ENCODE results near the gene PROCA1. TPM values are rescaled to one million over a fixed set of nuclear protein-coding genes. Genes with fewer than 3 reads are reported as not detected.
A peak's percentile ranks its signal among the peaks of the same experiment; 100 is the strongest.

The PROCA1 gene
- total and polyA plus RNA-seq, 2 of the 13 experiments (the other 11 are each of a cell fraction or from before 2014, with no cell fraction given), result 0.73 to 1.5 TPM

- TF ChIP-seq PCBP2 (optimal IDR thresholded peaks at IDR 0.05; ENCODE audit: low read depth, low read length, poor library complexity, severe bottlenecking) (peak; percentile 82), SP2 (CRISPR knock-in tag; IDR thresholded peaks at IDR 0.05) (0 out of 2 replicates have a peak, but pooled peaks have one; percentile 1), KMT2B (CRISPR knock-in tag; IDR thresholded peaks at IDR 0.05) (no peak), SATB2 (CRISPR knock-in tag; IDR thresholded peaks at IDR 0.05) (no peak), BORCS8-MEF2B (CRISPR knock-in tag; IDR thresholded peaks at IDR 0.05) (no peak), U2AF2 (IDR thresholded peaks at IDR 0.05; ENCODE audit: low read depth, low read length) (0 out of 2 replicates have a peak, but pooled peaks have one; percentile 48), KAT2B (IDR thresholded peaks at IDR 0.05; ENCODE audit: borderline replicate concordance, low read depth, low read length) (no peak), ZNF335 (CRISPR knock-in tag; IDR thresholded peaks at IDR 0.05) (no peak), ZNF746 (CRISPR knock-in tag; IDR thresholded peaks at IDR 0.05) (peak; percentile 68), CBX5 (CRISPR knock-in tag; IDR thresholded peaks at IDR 0.05; ENCODE audit: borderline replicate concordance) (peak; percentile 54; the same call in 1 of the 2 replicates), ZNF383 (CRISPR knock-in tag; IDR thresholded peaks at IDR 0.05; ENCODE audit: borderline replicate concordance) (no peak), HHEX (CRISPR knock-in tag; IDR thresholded peaks at IDR 0.05) (no peak), GATA4 (IDR thresholded peaks at IDR 0.05; ENCODE audit: borderline replicate concordance, low read depth) (peak; percentile 49; the same call in 1 of the 2 replicates), MAFG (CRISPR knock-in tag; IDR thresholded peaks at IDR 0.05) (no peak), ZFP36L1 (CRISPR knock-in tag; IDR thresholded peaks at IDR 0.05) (no peak), ZNF605 (CRISPR knock-in tag; IDR thresholded peaks at IDR 0.05) (no peak), SP140L (CRISPR knock-in tag; IDR thresholded peaks at IDR 0.05; ENCODE audit: borderline replicate concordance) (no peak), ZNF879 (CRISPR knock-in tag; IDR thresholded peaks at IDR 0.05) (no peak), ZSCAN29 (CRISPR knock-in tag; conservative IDR thresholded peaks at IDR 0.05) (peak; percentile 69; the same call in 1 of the 2 replicates), ZNF562 (CRISPR knock-in tag; IDR thresholded peaks at IDR 0.05; ENCODE audit: borderline replicate concordance) (no peak), TMF1 (CRISPR knock-in tag; IDR thresholded peaks at IDR 0.05; ENCODE audit: low read depth) (no peak), ZBTB25 (CRISPR knock-in tag; IDR thresholded peaks at IDR 0.05) (peak; percentile 27; the same call in 1 of the 2 replicates), ZNF609 (CRISPR knock-in tag; IDR thresholded peaks at IDR 0.05; ENCODE audit: borderline replicate concordance) (peak; percentile 24; the same call in 1 of the 2 replicates), GATAD2A (CRISPR knock-in tag; IDR thresholded peaks at IDR 0.05) (0 out of 2 replicates have a peak, but pooled peaks have one; percentile 43), MAZ (IDR thresholded peaks at IDR 0.05; ENCODE audit: borderline replicate concordance, low read depth, low read length) (no peak), MAZ (CRISPR knock-in tag; IDR thresholded peaks at IDR 0.05; ENCODE audit: low read depth) (peak; percentile 70), GABPB1 (CRISPR knock-in tag; IDR thresholded peaks at IDR 0.05) (peak; percentile 68)
Measured at GRCh38 chr17:28744972-28745785, 33.5 kb upstream of the PROCA1 start (continued).

Measured in HepG2 (cell line).